Sciatic nerve (tissue), 2 donors: ENCODE data around the gene OR13J1. TPM values are rescaled to one million over a fixed set of nuclear protein-coding genes. Genes with fewer than 3 reads are reported as not detected.

ENCODE experiments used
- ATAC-seq: fragments of 200-7000 bp; cut with Tn5 transposase; one replicate; pipeline ENCODE4 v1.9.1; 2020; ENCODE audit warnings: mild to moderate bottlenecking, moderate library complexity
- DNase-seq: peaks from one replicate; pipeline ENCODE4 v3.0.0-alpha.2; 2020; ENCODE audit warnings: low spot score
- intact Hi-C: fragments of 100-400 bp; cut with DNase I; formaldehyde crosslinking; loops from one replicate; pipeline ENCODE4 v1.14.2; 2022
- total RNA-seq: library from RNA; stranded (reverse); fragmentation: NEBNext Ultra II Directional; extraction: Animal tissue kit (Norgen Biotek cat#: 25700); gene quantifications from one replicate; pipeline ENCODE4 v1.2.1, GENCODE V29; 2021
- donor health status: DM: no; HTN: no; CAD: no.
- donor health status: DM: no; HTN: no; CAD: no.

OR13J1 gene
- total RNA-seq, 1 donor from 2014 or later, result not detected

- DNase-seq, result no peak
- intact Hi-C loops, result no loop called here
- ATAC-seq, result no peak
Measured at GRCh38 chr9:35842020-35842745, 28.0 kb downstream of the OR13J1 start.

- intact Hi-C loops, result no loop called here
- ATAC-seq, result no peak
- DNase-seq, result no peak
Measured at GRCh38 chr9:35841645-35841900, 28.6 kb downstream of the OR13J1 start.

- no peak for DNase-seq
- intact Hi-C loops, result no loop called here
- no peak for ATAC-seq
Measured at GRCh38 chr9:35840881-35841644, 29.1 kb downstream of the OR13J1 start.

- ATAC-seq, result no peak
- DNase-seq, result no peak
- intact Hi-C loops, result no loop called here
Measured at GRCh38 chr9:35839926-35840325, 30.3 kb downstream of the OR13J1 start.

GRCh38 chr9:35836595-35836994 is 33.6 kb downstream of the OR13J1 start:
- ATAC-seq (no peak), DNase-seq (no peak)
- intact Hi-C loops, result no loop called here

- ATAC-seq, result no peak
- intact Hi-C loops, result no loop called here
Measured at GRCh38 chr9:35835766-35836165, 34.4 kb downstream of the OR13J1 start.

GRCh38 chr9:35835216-35835632 is 35.0 kb downstream of the OR13J1 start:
- intact Hi-C loops, result no loop called here
- DNase-seq (no peak), ATAC-seq (no peak)

More at GRCh38 chr9:35835766-35836165, 34.4 kb downstream of the OR13J1 start:
- no peak for DNase-seq

GRCh38 chr9:35834260-35835215 is 35.7 kb downstream of the OR13J1 start:
- ATAC-seq, result no peak
- DNase-seq, result no peak
- intact Hi-C loops, result no loop called here

- DNase-seq, result no peak
- intact Hi-C loops, result no loop called here
- no peak for ATAC-seq
Measured at GRCh38 chr9:35832814-35833213, 37.4 kb downstream of the OR13J1 start.

GRCh38 chr9:35831040-35831439 is 39.2 kb downstream of the OR13J1 start:
- intact Hi-C loops, result no loop called here
- ATAC-seq (no peak), DNase-seq (no peak)

GRCh38 chr9:35829764-35830096 is 40.5 kb downstream of the OR13J1 start:
- ATAC-seq (no peak), DNase-seq (no peak)
- intact Hi-C loops, result no loop called here

- peak; percentile 99 for DNase-seq
- intact Hi-C loops, result no loop called here
- ATAC-seq, result peak; percentile 91
Measured at GRCh38 chr9:35829084-35829763, 41.0 kb downstream of the OR13J1 start, which contains the start of gene TMEM8B. Gene TMEM8B (plus strand): TSS chr9:35829228. CDS start chr9:35829448, 220 bp downstream.

GRCh38 chr9:35828716-35829083 is 41.5 kb downstream of the OR13J1 start, which contains the start of gene FAM221B:
Gene FAM221B (minus strand): TSS chr9:35828732. CDS start chr9:35826161, 2,571 bp downstream.
- intact Hi-C loops, result no loop called here
- ATAC-seq, result no peak
- peak; percentile 75 for DNase-seq

GRCh38 chr9:35827486-35827885 is 42.7 kb downstream of the OR13J1 start:
- DNase-seq, result no peak
- no peak for ATAC-seq
- intact Hi-C loops, result no loop called here

- no peak for DNase-seq
- intact Hi-C loops, result no loop called here
Measured at GRCh38 chr9:35826071-35826701, 44.0 kb downstream of the OR13J1 start.

GRCh38 chr9:35822926-35823325 is 47.3 kb downstream of the OR13J1 start:
- ATAC-seq (no peak), DNase-seq (no peak)
- intact Hi-C loops, result no loop called here

More at GRCh38 chr9:35826071-35826701, 44.0 kb downstream of the OR13J1 start:
- ATAC-seq, result peak; percentile 44

- intact Hi-C loops, result no loop called here
- no peak for ATAC-seq
- DNase-seq, result no peak
Measured at GRCh38 chr9:35820076-35820475, 50.1 kb downstream of the OR13J1 start.
